ENCODE data around the gene PTPRK.

- TF ChIP-seq CTCF (IDR thresholded peaks at IDR 0.05 in 2 of 3, conservative IDR thresholded peaks at IDR 0.05 in 1 of 3; ENCODE audit: borderline replicate concordance in 1 of 3, insufficient read depth in 1 of 3, low read depth in 2 of 3, low read length in 2 of 3) (no peak), EZH2 (IDR thresholded peaks at IDR 0.05) (no peak), POLR2AphosphoS5 (IDR thresholded peaks at IDR 0.05; ENCODE audit: low read depth, low read length) (no peak), TCF7L2 (IDR thresholded peaks at IDR 0.05; ENCODE audit: borderline replicate concordance, extremely low read depth, insufficient read depth, insufficient read length) (no peak), POLR2A (IDR thresholded peaks at IDR 0.05; ENCODE audit: borderline replicate concordance, extremely low read depth, insufficient read depth, insufficient read length) (no peak), JUND (IDR thresholded peaks at IDR 0.05) (no peak)
Observed at GRCh38 chr6:128079021-128079420, 441.4 kb downstream of the PTPRK start.
